ENCODE data around the gene GRID2.

DNA sequence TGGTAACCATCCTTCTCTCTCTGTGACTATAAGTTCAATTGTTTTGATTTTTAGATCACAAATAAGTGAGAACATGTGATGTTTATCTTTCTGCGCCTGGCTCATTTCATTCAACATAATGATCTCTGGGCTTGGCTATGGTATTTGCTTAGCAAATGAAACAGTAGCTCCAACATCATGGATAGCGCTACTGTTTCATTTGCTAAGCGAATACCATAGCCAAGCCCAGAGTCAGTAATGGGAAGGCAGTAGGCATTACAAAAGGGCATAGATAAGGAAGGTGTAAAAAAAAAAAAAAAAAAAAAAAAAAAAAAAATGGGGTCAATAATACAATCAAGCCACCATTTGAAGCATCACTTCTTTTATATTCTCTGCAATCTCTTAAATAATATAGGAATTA lies 1055.8 kb downstream of the GRID2 start:
- TF ChIP-seq, protein P1, sequence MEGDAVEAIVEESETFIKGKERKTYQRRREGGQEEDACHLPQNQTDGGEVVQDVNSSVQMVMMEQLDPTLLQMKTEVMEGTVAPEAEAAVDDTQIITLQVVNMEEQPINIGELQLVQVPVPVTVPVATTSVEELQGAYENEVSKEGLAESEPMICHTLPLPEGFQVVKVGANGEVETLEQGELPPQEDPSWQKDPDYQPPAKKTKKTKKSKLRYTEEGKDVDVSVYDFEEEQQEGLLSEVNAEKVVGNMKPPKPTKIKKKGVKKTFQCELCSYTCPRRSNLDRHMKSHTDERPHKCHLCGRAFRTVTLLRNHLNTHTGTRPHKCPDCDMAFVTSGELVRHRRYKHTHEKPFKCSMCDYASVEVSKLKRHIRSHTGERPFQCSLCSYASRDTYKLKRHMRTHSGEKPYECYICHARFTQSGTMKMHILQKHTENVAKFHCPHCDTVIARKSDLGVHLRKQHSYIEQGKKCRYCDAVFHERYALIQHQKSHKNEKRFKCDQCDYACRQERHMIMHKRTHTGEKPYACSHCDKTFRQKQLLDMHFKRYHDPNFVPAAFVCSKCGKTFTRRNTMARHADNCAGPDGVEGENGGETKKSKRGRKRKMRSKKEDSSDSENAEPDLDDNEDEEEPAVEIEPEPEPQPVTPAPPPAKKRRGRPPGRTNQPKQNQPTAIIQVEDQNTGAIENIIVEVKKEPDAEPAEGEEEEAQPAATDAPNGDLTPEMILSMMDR (conservative IDR thresholded peaks at IDR 0.05) = no peak
- no peak for TF ChIP-seq ZFX (IDR thresholded peaks at IDR 0.05)
